ENCODE results near the gene NOTCH4.
A peak's percentile ranks its signal among the peaks of the same experiment; 100 is the strongest.

NOTCH4 gene

GRCh38 chr6:32175711-32176475, 48.0 kb downstream of the NOTCH4 start, which contains the start of gene AGPAT1 (continued):
- TF ChIP-seq YY2 (tag by site-specific recombination; IDR thresholded peaks at IDR 0.05): peak; percentile 42; the same call in 1 of the 2 replicates
- TF ChIP-seq ZFP3 (tag by site-specific recombination; IDR thresholded peaks at IDR 0.05; ENCODE audit: low read depth): no peak
- no peak for TF ChIP-seq ZNF138 (tag by site-specific recombination; IDR thresholded peaks at IDR 0.05; ENCODE audit: borderline replicate concordance)
- TF ChIP-seq ZNF473 (tag by site-specific recombination; IDR thresholded peaks at IDR 0.05): no peak; the same call in 1 of the 2 replicates
- no peak for TF ChIP-seq AEBP2 (tag by site-specific recombination; IDR thresholded peaks at IDR 0.05; ENCODE audit: borderline replicate concordance)
- 0 out of 2 replicates have a peak, but pooled peaks have one; percentile 10 for TF ChIP-seq INSM2 (tag by site-specific recombination; IDR thresholded peaks at IDR 0.05)
- no peak for TF ChIP-seq GFI1B (tag by site-specific recombination; IDR thresholded peaks at IDR 0.05)
- TF ChIP-seq ZBTB8A (tag by site-specific recombination; IDR thresholded peaks at IDR 0.05): peak; percentile 34
- TF ChIP-seq ZNF311 (tag by site-specific recombination; IDR thresholded peaks at IDR 0.05; ENCODE audit: borderline replicate concordance): no peak
- TF ChIP-seq HOXD13 (CRISPR knock-in tag; IDR thresholded peaks at IDR 0.05; ENCODE audit: borderline replicate concordance): no peak
- TF ChIP-seq ZNF580 (tag by site-specific recombination; IDR thresholded peaks at IDR 0.05): no peak; the same call in 1 of the 2 replicates
- no peak for TF ChIP-seq ZNF510 (tag by site-specific recombination; IDR thresholded peaks at IDR 0.05; ENCODE audit: insufficient replicate concordance)
- no peak for TF ChIP-seq YY1 (tag by site-specific recombination; IDR thresholded peaks at IDR 0.05)
- no peak for TF ChIP-seq ZNF776 (tag by site-specific recombination; IDR thresholded peaks at IDR 0.05; ENCODE audit: borderline replicate concordance)
- no peak; the same call in 1 of the 2 replicates for TF ChIP-seq ZFP69B (tag by site-specific recombination; IDR thresholded peaks at IDR 0.05)
- peak; percentile 96 for TF ChIP-seq GLIS2 (tag by site-specific recombination; IDR thresholded peaks at IDR 0.05)
- TF ChIP-seq ZNF133 (tag by site-specific recombination; IDR thresholded peaks at IDR 0.05): no peak
- no peak for TF ChIP-seq ZNF324 (tag by site-specific recombination; IDR thresholded peaks at IDR 0.05)
- no peak for TF ChIP-seq ZNF785 (tag by site-specific recombination; IDR thresholded peaks at IDR 0.05)
- no peak for TF ChIP-seq ZNF266 (tag by site-specific recombination; IDR thresholded peaks at IDR 0.05; ENCODE audit: low read depth)
- no peak for TF ChIP-seq ZNF549 (tag by site-specific recombination; IDR thresholded peaks at IDR 0.05)
- peak; percentile 36 for TF ChIP-seq SP7 (tag by site-specific recombination; IDR thresholded peaks at IDR 0.05)
- no peak for TF ChIP-seq HOXA7 (CRISPR knock-in tag; IDR thresholded peaks at IDR 0.05; ENCODE audit: borderline replicate concordance)
- TF ChIP-seq ZNF280D (tag by site-specific recombination; IDR thresholded peaks at IDR 0.05): no peak
- peak; percentile 37; the same call in 1 of the 2 replicates for TF ChIP-seq KLF7 (tag by site-specific recombination; IDR thresholded peaks at IDR 0.05; ENCODE audit: borderline replicate concordance)
- TF ChIP-seq ZNF596 (tag by site-specific recombination; IDR thresholded peaks at IDR 0.05): no peak
- TF ChIP-seq GLIS1 (tag by site-specific recombination; IDR thresholded peaks at IDR 0.05): peak; percentile 55; the same call in 1 of the 2 replicates
- no peak for TF ChIP-seq FEZF1 (tag by site-specific recombination; IDR thresholded peaks at IDR 0.05)
- no peak for TF ChIP-seq ZNF48 (tag by site-specific recombination; IDR thresholded peaks at IDR 0.05)
- peak; percentile 29; the same call in 1 of the 2 replicates for TF ChIP-seq ZNF561 (tag by site-specific recombination; IDR thresholded peaks at IDR 0.05; ENCODE audit: borderline replicate concordance)
- no peak for TF ChIP-seq ZBTB44 (tag by site-specific recombination; IDR thresholded peaks at IDR 0.05)
- TF ChIP-seq ZSCAN30 (tag by site-specific recombination; IDR thresholded peaks at IDR 0.05): no peak

All from HEK293 (cell line).